CD4-positive, CD25-positive, alpha-beta regulatory T cell (primary cell): Measurements from ENCODE around the gene PPP1R13B. TPM values are rescaled to one million over a fixed set of nuclear protein-coding genes. Genes with fewer than 3 reads are reported as not detected.

Experiments used
- ATAC-seq, 2 donors: fragments of 150-1000 bp; cut with Tn5 transposase; one replicate each; pipeline ENCODE4 v1.10.0; 2021; ENCODE audit warnings: low read depth in 2 of 2, moderate number of reproducible peaks in 2 of 2, moderate library complexity in 1 of 2
- DNase-seq, 3 donors: peaks; one replicate each; pipeline versions ENCODE4 v3.0.0 to v3.0.0-alpha.2; 2012 to 2022; ENCODE audit warnings: mixed read lengths in 1 of 3
- H3K27ac ChIP-seq: one replicate; pipeline ENCODE4 v1.7.0; 2013; ENCODE audit warnings: mild to moderate bottlenecking, low read length; ENCODE audit not compliant: insufficient read depth, poor library complexity, severe bottlenecking
- H3K27me3 ChIP-seq: one replicate; pipeline ENCODE4 v1.7.0; 2013; ENCODE audit warnings: low read length; ENCODE audit not compliant: control insufficient read depth, insufficient read depth
- H3K36me3 ChIP-seq: one replicate; pipeline ENCODE4 v1.7.0; 2013; ENCODE audit warnings: mild to moderate bottlenecking, low read length, moderate library complexity; ENCODE audit not compliant: control insufficient read depth, insufficient read depth
- H3K4me1 ChIP-seq: 2 replicates; pipeline ENCODE4 v1.7.0; 2013; ENCODE audit warnings: mild to moderate bottlenecking, low read length; ENCODE audit not compliant: insufficient read depth, control insufficient read depth, poor library complexity, severe bottlenecking
- H3K4me3 ChIP-seq: one replicate; pipeline ENCODE4 v1.7.0; 2013; ENCODE audit warnings: low read depth, mild to moderate bottlenecking, low read length, moderate library complexity
- H3K9me3 ChIP-seq, 2 experiments: 1 replicate in 1 of 2; 2 replicates in 1 of 2; pipeline ENCODE4 v1.7.0; 2013; ENCODE audit warnings: low read length in 2 of 2, mild to moderate bottlenecking in 1 of 2, moderate library complexity in 1 of 2; ENCODE audit not compliant: control insufficient read depth in 2 of 2
- H3K27ac Mint-ChIP-seq, 3 donors: one replicate each; pipeline ENCODE4 v1.8.0; 2020 to 2022; ENCODE audit warnings: mild to moderate bottlenecking in 3 of 3, mixed read lengths in 3 of 3, moderate library complexity in 2 of 3
- H3K27me3 Mint-ChIP-seq: one replicate; pipeline ENCODE4 v1.8.0; 2022; ENCODE audit warnings: mild to moderate bottlenecking, mixed read lengths
- H3K36me3 Mint-ChIP-seq: one replicate; pipeline ENCODE4 v1.8.0; 2020; ENCODE audit warnings: mixed read lengths
- H3K4me1 Mint-ChIP-seq, 4 donors: one replicate each; pipeline ENCODE4 v1.8.0; 2020 to 2022; ENCODE audit warnings: mixed read lengths in 4 of 4, mild to moderate bottlenecking in 1 of 4
- H3K4me3 Mint-ChIP-seq, 4 donors: one replicate each; pipeline ENCODE4 v1.8.0; 2020 to 2022; ENCODE audit warnings: mild to moderate bottlenecking in 4 of 4, mixed read lengths in 4 of 4, moderate library complexity in 3 of 4
- H3K9me3 Mint-ChIP-seq, 7 donors: one replicate each; pipeline ENCODE4 v1.8.0; 2020 to 2022; ENCODE audit warnings: mixed read lengths in 7 of 7, mild to moderate bottlenecking in 3 of 7, moderate library complexity in 2 of 7
- polyA plus RNA-seq, 4 donors: library from polyadenylated mRNA; unstranded; fragments of 300-500 nt; fragmentation: Illumina TruSeq; gene quantifications; one replicate each; pipeline ENCODE4 v1.2.3, GENCODE V29; 2021
- total RNA-seq: library from RNA; stranded (reverse); gene quantifications from one replicate; pipeline ENCODE4 v1.2.3, GENCODE V29; 2022

The PPP1R13B gene
- total RNA-seq: 21.5 TPM
- 1 to 10 TPM; 1.5 to 3.9 (median 2.4) TPM for polyA plus RNA-seq

GRCh38 chr14:103847451-103848174 is at the start of gene PPP1R13B:
TSS of gene PPP1R13B (minus strand) at chr14:103847575. CDS start at chr14:103847307, 268 bp downstream.
- Mint-ChIP-seq H3K27me3 (peaks cover 7% of the 10 kb centered on the region), H3K27ac (peak within 1 kb of the TSS in 2 of 3 donors; percentile 90 to 91), H3K9me3 (no peaks in the 10 kb centered on the region), H3K36me3 (no peaks in the 10 kb centered on the region), H3K4me1 (peaks cover 3 to 42% (median 19%) of the 10 kb centered on the region in 4 donors), H3K4me3 (peak within 1 kb of the TSS; percentile 90 to 95 (median 92))
- no peak within 1 kb of the TSS for H3K27ac ChIP-seq
- H3K36me3 ChIP-seq: no peaks in the 10 kb centered on the region
- ATAC-seq (peak; percentile 96 to 97), DNase-seq (peak; percentile 90 to 92 (median 91))
- no peaks in the 10 kb centered on the region for H3K27me3 ChIP-seq
- H3K4me3 ChIP-seq: peak within 1 kb of the TSS; percentile 77
- no peaks in the 10 kb centered on the region for H3K9me3 ChIP-seq
- H3K4me1 ChIP-seq: peaks cover 16% of the 10 kb centered on the region

- no peak overlapping the region for H3K27ac ChIP-seq
- no peak for ATAC-seq
- no peak for DNase-seq
- no peaks in the 10 kb centered on the region for H3K9me3 ChIP-seq
- H3K27me3 ChIP-seq: no peaks in the 10 kb centered on the region
- Mint-ChIP-seq H3K9me3 (no peaks in the 10 kb centered on the region), H3K4me1 (peaks cover 0 to 5% (median 0%) of the 10 kb centered on the region in 4 donors), H3K36me3 (no peaks in the 10 kb centered on the region), H3K27me3 (peaks cover 8% of the 10 kb centered on the region), H3K4me3 (no peak overlapping the region), H3K27ac (no peak overlapping the region)
- peaks cover 5% of the 10 kb centered on the region for H3K4me1 ChIP-seq
- no peak overlapping the region for H3K4me3 ChIP-seq
- H3K36me3 ChIP-seq: no peaks in the 10 kb centered on the region
These were observed 49.2 kb upstream of the PPP1R13B start for GRCh38 chr14:103896578-103896977.

- no peaks in the 10 kb centered on the region for H3K9me3 ChIP-seq
- no peak overlapping the region for H3K4me3 ChIP-seq
- Mint-ChIP-seq H3K9me3 (no peaks in the 10 kb centered on the region), H3K4me3 (no peak overlapping the region), H3K27me3 (peaks cover 8% of the 10 kb centered on the region), H3K27ac (no peak overlapping the region), H3K4me1 (no peaks in the 10 kb centered on the region), H3K36me3 (no peaks in the 10 kb centered on the region)
- H3K27ac ChIP-seq: no peak overlapping the region
- no peak for DNase-seq
- no peak for ATAC-seq
- H3K27me3 ChIP-seq: no peaks in the 10 kb centered on the region
- no peaks in the 10 kb centered on the region for H3K4me1 ChIP-seq
- no peaks in the 10 kb centered on the region for H3K36me3 ChIP-seq
These were observed 47.3 kb upstream of the PPP1R13B start for GRCh38 chr14:103894723-103895059.

- no peaks in the 10 kb centered on the region for H3K27me3 ChIP-seq
- no peak for ATAC-seq
- no peaks in the 10 kb centered on the region for H3K9me3 Mint-ChIP-seq
- no peaks in the 10 kb centered on the region for H3K36me3 ChIP-seq
- no peak for DNase-seq
- H3K27ac Mint-ChIP-seq: no peak overlapping the region
- H3K4me1 Mint-ChIP-seq: no peaks in the 10 kb centered on the region
- no peaks in the 10 kb centered on the region for H3K36me3 Mint-ChIP-seq
- H3K9me3 ChIP-seq: no peaks in the 10 kb centered on the region
- H3K4me3 ChIP-seq: no peak overlapping the region
- H3K27ac ChIP-seq: no peak overlapping the region
- H3K4me3 Mint-ChIP-seq: no peak overlapping the region
- H3K27me3 Mint-ChIP-seq: peaks cover 8% of the 10 kb centered on the region
- H3K4me1 ChIP-seq: no peaks in the 10 kb centered on the region
These were observed 46.8 kb upstream of the PPP1R13B start for GRCh38 chr14:103894034-103894722.

GRCh38 chr14:103892247-103892646 is 44.9 kb upstream of the PPP1R13B start:
- H3K36me3 Mint-ChIP-seq: no peaks in the 10 kb centered on the region
- H3K4me3 Mint-ChIP-seq: no peak overlapping the region
- no peaks in the 10 kb centered on the region for H3K4me1 ChIP-seq
- H3K4me3 ChIP-seq: no peak overlapping the region
- H3K27ac ChIP-seq: no peak overlapping the region
- DNase-seq (no peak), ATAC-seq (no peak)
- H3K27ac Mint-ChIP-seq: no peak overlapping the region
- no peaks in the 10 kb centered on the region for H3K9me3 ChIP-seq
- H3K36me3 ChIP-seq: no peaks in the 10 kb centered on the region
- H3K9me3 Mint-ChIP-seq: no peaks in the 10 kb centered on the region
- no peaks in the 10 kb centered on the region for H3K27me3 ChIP-seq
- no peaks in the 10 kb centered on the region for H3K27me3 Mint-ChIP-seq
- H3K4me1 Mint-ChIP-seq: no peaks in the 10 kb centered on the region

- no peaks in the 10 kb centered on the region for H3K9me3 Mint-ChIP-seq
- no peaks in the 10 kb centered on the region for H3K36me3 Mint-ChIP-seq
- Histone ChIP-seq H3K4me1 (no peaks in the 10 kb centered on the region), H3K36me3 (no peaks in the 10 kb centered on the region), H3K27me3 (no peaks in the 10 kb centered on the region), H3K27ac (no peak overlapping the region), H3K9me3 (no peaks in the 10 kb centered on the region), H3K4me3 (no peak overlapping the region)
- H3K27ac Mint-ChIP-seq: no peak overlapping the region
- H3K4me1 Mint-ChIP-seq: no peaks in the 10 kb centered on the region
- H3K27me3 Mint-ChIP-seq: no peaks in the 10 kb centered on the region
- H3K4me3 Mint-ChIP-seq: no peak overlapping the region
- DNase-seq (no peak), ATAC-seq (no peak)
These were observed 44.4 kb upstream of the PPP1R13B start for GRCh38 chr14:103891667-103892215.

- H3K4me3 Mint-ChIP-seq: no peak overlapping the region
- H3K4me1 Mint-ChIP-seq: no peaks in the 10 kb centered on the region
- Histone ChIP-seq H3K9me3 (no peaks in the 10 kb centered on the region), H3K4me3 (no peak overlapping the region), H3K27me3 (no peaks in the 10 kb centered on the region), H3K27ac (no peak overlapping the region), H3K36me3 (no peaks in the 10 kb centered on the region), H3K4me1 (no peaks in the 10 kb centered on the region)
- ATAC-seq (no peak), DNase-seq (no peak)
- H3K36me3 Mint-ChIP-seq: no peaks in the 10 kb centered on the region
- H3K9me3 Mint-ChIP-seq: no peaks in the 10 kb centered on the region
- H3K27ac Mint-ChIP-seq: no peak overlapping the region
- H3K27me3 Mint-ChIP-seq: no peaks in the 10 kb centered on the region
These were observed 43.7 kb upstream of the PPP1R13B start for GRCh38 chr14:103890821-103891666.
